Measurements from ENCODE around the gene ZNF44. TPM values are rescaled to one million over a fixed set of nuclear protein-coding genes. Genes with fewer than 3 reads are reported as not detected.
A peak's percentile ranks its signal among the peaks of the same experiment; 100 is the strongest.

ZNF44 gene
- total RNA-seq, 2 experiments from 2014 or later = 30.4 to 31.4 TPM

- Histone ChIP-seq H3K27me3 (ENCODE audit: control insufficient read depth in 1 of 2, insufficient read depth in 2 of 2, low read length in 2 of 2) (no peaks in the 10 kb centered on the region), H3K27ac (ENCODE audit: low read depth in 1 of 2, low read length in 2 of 2) (no peak overlapping the region), H3K4me1 (ENCODE audit: insufficient read depth, low read length) (peaks cover 4% of the 10 kb centered on the region), H3K4me3 (ENCODE audit: low read length) (no peak overlapping the region), H3K36me3 (ENCODE audit: insufficient read depth, low read length) (peaks cover 57% of the 10 kb centered on the region), H3K9me3 (ENCODE audit: control insufficient read depth in 1 of 2, insufficient read depth in 1 of 2, low read length in 2 of 2) (peaks cover 48 to 94% of the 10 kb centered on the region in 2 experiments)
- TF ChIP-seq CTCF (IDR thresholded peaks at IDR 0.05) = no peak
- H3K27ac Mint-ChIP-seq = peak overlapping the region; percentile 18
- POLR2A ChIA-PET = interaction anchor here (1.0 to 1.4 kb wide), 2 partner anchors 12 to 60 kb away, joined by 3 to 6 read pairs; partner anchors contain the start of gene ZNF563
- H3K4me3 Mint-ChIP-seq = no peak overlapping the region
- H3K36me3 Mint-ChIP-seq (ENCODE audit: low read depth) = peaks cover 97% of the 10 kb centered on the region
- peaks cover 18% of the 10 kb centered on the region for H3K4me1 Mint-ChIP-seq (ENCODE audit: low read depth)
- no peaks in the 10 kb centered on the region for H3K27me3 Mint-ChIP-seq
- H3K9me3 Mint-ChIP-seq = peaks cover 37% of the 10 kb centered on the region
- ATAC-seq (ENCODE audit: poor library complexity) (no peak), DNase-seq (no peak)
- CTCF ChIA-PET = no interaction called here
- intact Hi-C loops (cut with DNase I, micrococcal nuclease) = loop anchor here in 1 of 2 experiments (5.0 kb wide), 1 partner anchor 66 kb away; no protein-coding TSS in a partner anchor
Observed at GRCh38 chr19:12272980-12273901, 21.4 kb downstream of the ZNF44 start.

- TF ChIP-seq CTCF (IDR thresholded peaks at IDR 0.05) = no peak
- no peak overlapping the region for H3K4me3 ChIP-seq (ENCODE audit: low read length)
- peaks cover 55% of the 10 kb centered on the region for H3K36me3 ChIP-seq (ENCODE audit: insufficient read depth, low read length)
- ATAC-seq (ENCODE audit: poor library complexity) = no peak
- intact Hi-C loops (cut with DNase I, micrococcal nuclease) = loop anchor here in 1 of 2 experiments (5.0 kb wide), 1 partner anchor 65 kb away; no protein-coding TSS in a partner anchor
- Mint-ChIP-seq H3K27ac (no peak overlapping the region), H3K9me3 (peaks cover 37% of the 10 kb centered on the region), H3K36me3 (ENCODE audit: low read depth) (peaks cover 94% of the 10 kb centered on the region), H3K4me3 (no peak overlapping the region), H3K4me1 (ENCODE audit: low read depth) (peaks cover 9% of the 10 kb centered on the region), H3K27me3 (no peaks in the 10 kb centered on the region)
- no peaks in the 10 kb centered on the region for H3K4me1 ChIP-seq (ENCODE audit: insufficient read depth, low read length)
- peaks cover 52 to 94% of the 10 kb centered on the region in 2 experiments for H3K9me3 ChIP-seq (ENCODE audit: control insufficient read depth in 1 of 2, insufficient read depth in 1 of 2, low read length in 2 of 2)
- ChIA-PET POLR2A (interaction anchor here (0.6 kb wide), 1 partner anchor 72 kb away, joined by 4 read pairs; no protein-coding TSS in a partner anchor), CTCF (interaction anchor here (0.6 kb wide), 1 partner anchor 231 kb away, joined by 4 read pairs; no protein-coding TSS in a partner anchor)
- H3K27me3 ChIP-seq (ENCODE audit: control insufficient read depth in 1 of 2, insufficient read depth in 2 of 2, low read length in 2 of 2) = no peaks in the 10 kb centered on the region
- no peak overlapping the region for H3K27ac ChIP-seq (ENCODE audit: low read depth in 1 of 2, low read length in 2 of 2)
- no peak for DNase-seq
Observed at GRCh38 chr19:12272386-12272785, 22.3 kb downstream of the ZNF44 start.

GRCh38 chr19:12270854-12271253, 23.8 kb downstream of the ZNF44 start:
- ATAC-seq (ENCODE audit: poor library complexity) = no peak
- peaks cover 26% of the 10 kb centered on the region for H3K9me3 Mint-ChIP-seq
- TF ChIP-seq CTCF (IDR thresholded peaks at IDR 0.05) = no peak
- Histone ChIP-seq H3K27ac (ENCODE audit: low read depth in 1 of 2, low read length in 2 of 2) (no peak overlapping the region), H3K4me3 (ENCODE audit: low read length) (no peak overlapping the region), H3K4me1 (ENCODE audit: insufficient read depth, low read length) (no peaks in the 10 kb centered on the region), H3K9me3 (ENCODE audit: control insufficient read depth in 1 of 2, insufficient read depth in 1 of 2, low read length in 2 of 2) (peaks cover 67 to 92% of the 10 kb centered on the region in 2 experiments), H3K27me3 (ENCODE audit: control insufficient read depth in 1 of 2, insufficient read depth in 2 of 2, low read length in 2 of 2) (no peaks in the 10 kb centered on the region), H3K36me3 (ENCODE audit: insufficient read depth, low read length) (peaks cover 45% of the 10 kb centered on the region)
- no peak overlapping the region for H3K4me3 Mint-ChIP-seq
- H3K27ac Mint-ChIP-seq = no peak overlapping the region
- no peaks in the 10 kb centered on the region for H3K27me3 Mint-ChIP-seq
- ChIA-PET POLR2A (interaction anchor here (1.1 kb wide), 1 partner anchor 13 kb away, joined by 3 read pairs; no protein-coding TSS in a partner anchor), CTCF (no interaction called here)
- intact Hi-C loops (cut with DNase I, micrococcal nuclease) = loop anchor here in 1 of 2 experiments (5.0 kb wide), 1 partner anchor 64 kb away; no protein-coding TSS in a partner anchor
- no peaks in the 10 kb centered on the region for H3K4me1 Mint-ChIP-seq (ENCODE audit: low read depth)
- no peak for DNase-seq
- peaks cover 82% of the 10 kb centered on the region for H3K36me3 Mint-ChIP-seq (ENCODE audit: low read depth)

Measured in CD4-positive, alpha-beta T cell (primary cell).